Endothelial cell of umbilical vein (primary cell): Measurements from ENCODE around the gene MAPKAP1. TPM values are rescaled to one million over a fixed set of nuclear protein-coding genes. Genes with fewer than 3 reads are reported as not detected.

Experiments
- BruUV-seq: library from RNA; stranded (reverse); fragments of 400-500 nt; replicated peaks from 2 replicates; lab custom pipeline; 2021; lab: Mats Ljungman, UMichigan
- CTCF ChIA-PET: fragments of 300-600, 350-600 bp; sonication (Branson Sonifier 250); formaldehyde crosslinking; loops from one replicate; lab custom pipeline; 2021; ENCODE audit warnings: antibody characterized with exemption, inconsistent platforms; lab: Charles Lee
- POLR2A ChIA-PET: fragments of 300-600, 350-600 bp; sonication (Branson Sonifier 250); formaldehyde crosslinking; loops from one replicate; lab custom pipeline; 2021; ENCODE audit warnings: antibody characterized with exemption, inconsistent platforms; lab: Charles Lee
- DNase-seq: peaks from one replicate; pipeline ENCODE4 v3.0.0-alpha.2; 2011; ENCODE audit warnings: low read depth, low spot score
- FAIRE-seq: peaks from 2 replicates; lab custom pipeline; 2011; peaks lifted over from hg19 to GRCh38; lab: Jason Lieb, UNC
- H2AFZ ChIP-seq: 2 replicates; pipeline ENCODE4 v1.6.0; 2012; ENCODE audit warnings: low read depth, low read length, control low read depth, inconsistent platforms
- H3K27ac ChIP-seq: 2 replicates; pipeline ENCODE4 v1.5.1; 2011; ENCODE audit warnings: low read depth, mild to moderate bottlenecking, control low read depth, low read length, moderate library complexity; ENCODE audit not compliant: insufficient read depth
- H3K27me3 ChIP-seq, 2 experiments: 2 replicates each; pipeline versions ENCODE4 v1.6.0 to v1.6.1; 2011; ENCODE audit warnings: low read length in 2 of 2, mixed read lengths in 1 of 2; ENCODE audit not compliant: control insufficient read depth in 2 of 2, insufficient read depth in 2 of 2
- H3K36me3 ChIP-seq, 2 experiments: 2 replicates in 1 of 2; 3 replicates in 1 of 2; pipeline ENCODE4 v1.5.1; 2011; ENCODE audit warnings: low read length in 2 of 2, mild to moderate bottlenecking in 1 of 2, moderate library complexity in 1 of 2; ENCODE audit not compliant: control insufficient read depth in 2 of 2, insufficient read depth in 2 of 2; ENCODE audit errors: extremely low read depth in 1 of 2
- H3K4me1 ChIP-seq: 3 replicates; pipeline ENCODE4 v1.5.1; 2011; ENCODE audit warnings: mild to moderate bottlenecking, low read length; ENCODE audit not compliant: control insufficient read depth, insufficient read depth; ENCODE audit errors: extremely low read depth
- H3K4me2 ChIP-seq: 2 replicates; pipeline ENCODE4 v1.6.1; 2011; ENCODE audit warnings: low read length, control low read depth, mixed read lengths; ENCODE audit not compliant: insufficient read depth
- H3K4me3 ChIP-seq, 3 experiments: fragments of 200-600 bp in 1 of 3; sonication (generic), shearing (Covaris generic) in 1 of 3; replicated peaks in 1 of 3; 2 replicates each; pipeline ENCODE4 v1.5.1; 2011 to 2016; ENCODE audit warnings: control low read depth in 3 of 3, low read length in 3 of 3, mild to moderate bottlenecking in 2 of 3, inconsistent platforms in 1 of 3, low read depth in 1 of 3, moderate library complexity in 1 of 3; ENCODE audit not compliant: insufficient read depth in 1 of 3
- H3K79me2 ChIP-seq: 2 replicates; pipeline ENCODE4 v1.6.0; 2012; ENCODE audit warnings: low read length, inconsistent platforms; ENCODE audit not compliant: control insufficient read depth, insufficient read depth
- H3K9ac ChIP-seq: replicated peaks from 2 replicates; pipeline ENCODE3; 2011; ENCODE audit warnings: low read length, control low read depth; ENCODE audit not compliant: insufficient read depth; ENCODE audit errors: extremely low read depth
- H3K9me1 ChIP-seq: replicated peaks from 3 replicates; pipeline ENCODE4 v1.6.0; 2011; ENCODE audit warnings: mild to moderate bottlenecking, low read length; ENCODE audit not compliant: control insufficient read depth, insufficient read depth; ENCODE audit errors: extremely low read depth
- H3K9me3 ChIP-seq: replicated peaks from 2 replicates; pipeline ENCODE4 v1.5.1; 2012; ENCODE audit warnings: low read length, inconsistent platforms; ENCODE audit not compliant: control insufficient read depth, insufficient read depth
- H4K20me1 ChIP-seq: replicated peaks from 2 replicates; pipeline ENCODE3; 2011; ENCODE audit warnings: mild to moderate bottlenecking, low read length; ENCODE audit not compliant: control insufficient read depth, insufficient read depth; ENCODE audit errors: extremely low read depth
- GATA2 ChIP-seq: IDR thresholded peaks from 2 replicates; pipeline ENCODE4 v1.7.0; 2011; ENCODE audit warnings: low read depth, mild to moderate bottlenecking, moderate library complexity, mixed read lengths, low read length; ENCODE audit not compliant: insufficient read length, insufficient read depth
- MYC ChIP-seq: IDR thresholded peaks from one replicate; pipeline ENCODE4 v1.6.1; 2011; ENCODE audit warnings: mild to moderate bottlenecking, low read depth, low read length
- POLR2A ChIP-seq: IDR thresholded peaks from 2 replicates; pipeline ENCODE4 v1.6.1; 2012; ENCODE audit warnings: low read depth, mild to moderate bottlenecking, control low read depth, low read length
- dilution Hi-C: fragments of 300-500 bp; cut with MboI; formaldehyde crosslinking; loops from one replicate; pipeline ENCODE4 v1.15.0; 2019; ENCODE audit warnings: low sequenced_read_pairs; ENCODE audit not compliant: extremely low pct_ligation_motif_present
- intact Hi-C: fragments of 100-400 bp; cut with micrococcal nuclease; formaldehyde crosslinking; loops from one replicate; pipeline ENCODE4 v1.10.0; 2022
- polyA plus RNA-seq, 4 experiments: library from polyadenylated mRNA; depleted of rRNA in 3 of 4; stranded (reverse) in 3 of 4; unstranded in 1 of 4; fragments of >200 nt; gene quantifications; 2 replicates each; pipeline versions ENCODE4 v1.2.1 to v1.2.3, GENCODE V29; 2011 to 2012; ENCODE audit warnings: missing spikeins in 1 of 4
- total RNA-seq: library from RNA; stranded (reverse); gene quantifications from 2 replicates; pipeline ENCODE4 v1.2.3, GENCODE V29; 2021
- TF ChIP-seq, protein P1 (sequence below): IDR thresholded peaks from 2 replicates; pipeline ENCODE4 v1.6.1; 2011; ENCODE audit not compliant: insufficient read depth, insufficient read length

Gene MAPKAP1
- total and polyA plus RNA-seq, 2 donors (not counting 3 experiments of a cell fraction or from before 2014, with no cell fraction given), result 61.9 to 99.1 TPM

DNA sequence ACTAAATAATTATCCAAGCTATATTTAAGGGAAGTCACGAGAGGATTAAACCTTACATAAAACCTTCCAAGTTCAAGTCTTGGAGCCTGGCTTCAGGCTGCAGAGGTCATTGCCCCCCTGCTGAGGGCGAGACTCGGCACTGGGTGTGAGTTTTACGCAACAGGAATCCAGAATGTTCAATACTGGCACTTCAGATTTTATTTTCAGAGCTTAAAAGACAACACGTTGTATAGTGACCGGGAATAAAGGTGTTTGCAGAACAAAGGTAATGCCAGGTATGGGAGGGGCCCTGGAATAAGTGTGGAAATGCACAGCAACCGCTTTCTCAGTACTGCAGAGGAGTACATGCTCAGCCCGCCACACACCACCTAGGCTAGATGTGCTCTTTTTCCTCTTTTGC, 238.4 kb downstream of the MAPKAP1 start:
- DNase-seq, result no peak
- Histone ChIP-seq H3K4me3 (no peak overlapping the region), H3K9me1 (no peaks in the 10 kb centered on the region), H3K27me3 (no peaks in the 10 kb centered on the region), H3K9me3 (no peaks in the 10 kb centered on the region), H3K79me2 (no peaks in the 10 kb centered on the region), H3K27ac (no peak overlapping the region), H3K4me2 (no peak overlapping the region), H4K20me1 (no peaks in the 10 kb centered on the region), H3K4me1 (peaks cover 26% of the 10 kb centered on the region), H3K9ac (no peak overlapping the region), H2AFZ (no peak overlapping the region), H3K36me3 (no peaks in the 10 kb centered on the region)
- intact Hi-C loops, result no loop called here
- BruUV-seq, result no TSS peak
- TF ChIP-seq MYC, result no peak
- TF ChIP-seq GATA2, result no peak
- TF ChIP-seq, protein P1, sequence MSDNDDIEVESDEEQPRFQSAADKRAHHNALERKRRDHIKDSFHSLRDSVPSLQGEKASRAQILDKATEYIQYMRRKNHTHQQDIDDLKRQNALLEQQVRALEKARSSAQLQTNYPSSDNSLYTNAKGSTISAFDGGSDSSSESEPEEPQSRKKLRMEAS, result no peak
- ChIA-PET CTCF (no interaction called here), POLR2A (no interaction called here)
- dilution Hi-C loops, result no loop called here
- no peak for FAIRE-seq

DNA sequence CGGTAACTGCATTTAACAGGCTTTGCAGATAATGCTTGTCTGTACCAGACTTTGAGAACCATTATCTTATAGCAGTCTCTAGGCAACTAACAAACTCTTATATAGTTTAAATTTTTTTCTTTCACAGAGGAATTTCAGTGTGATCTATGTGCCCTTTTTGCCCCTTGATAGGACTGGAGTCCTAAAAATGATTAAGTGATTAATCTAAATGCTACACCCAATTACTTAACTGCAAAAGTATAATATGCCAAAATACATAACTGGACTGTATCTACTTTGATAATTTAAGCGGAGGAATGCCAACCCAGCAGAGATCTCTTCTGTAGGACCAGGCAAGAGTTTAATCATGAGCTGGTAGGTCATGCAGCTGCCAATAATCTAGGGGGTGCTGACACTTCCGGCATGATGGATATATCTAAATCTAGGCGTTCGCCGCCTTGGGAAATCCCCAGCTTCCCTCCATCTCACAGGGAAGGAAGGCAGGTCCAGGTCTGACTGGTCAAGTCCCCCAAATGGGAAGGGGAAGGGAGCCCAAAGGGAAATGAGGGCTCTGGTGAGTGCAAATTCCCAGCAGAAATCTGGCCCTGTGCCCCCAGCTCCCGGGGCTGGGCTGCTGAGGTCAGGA, 239.8 kb downstream of the MAPKAP1 start:
- CTCF ChIA-PET, result interaction anchor here (0.8 to 1.3 kb wide), 2 partner anchors 40 to 91 kb away, joined by 3 to 4 read pairs; no protein-coding TSS in a partner anchor
- DNase-seq, result peak; percentile 54
- TF ChIP-seq POLR2A, result no peak

More for the DNA sequence above, 239.8 kb downstream of the MAPKAP1 start:
- H3K79me2 ChIP-seq, result no peaks in the 10 kb centered on the region
- H3K4me3 ChIP-seq, result no peak overlapping the region
- dilution Hi-C loops, result no loop called here
- H3K27ac ChIP-seq, result no peak overlapping the region
- intact Hi-C loops, result no loop called here
- peak; percentile 76 for FAIRE-seq
- H3K4me2 ChIP-seq, result no peak overlapping the region
- POLR2A ChIA-PET, result no interaction called here
- no peak overlapping the region for H3K9ac ChIP-seq
- no peaks in the 10 kb centered on the region for H3K36me3 ChIP-seq
- H3K9me3 ChIP-seq, result no peaks in the 10 kb centered on the region
- H3K4me1 ChIP-seq, result peaks cover 12% of the 10 kb centered on the region
- H3K9me1 ChIP-seq, result no peaks in the 10 kb centered on the region
- no peak overlapping the region for H2AFZ ChIP-seq
- no peaks in the 10 kb centered on the region for H3K27me3 ChIP-seq
- no peaks in the 10 kb centered on the region for H4K20me1 ChIP-seq
- BruUV-seq, result no TSS peak
